Activated CD4-positive, alpha-beta T cell treated with anti-CD3 and anti-CD28 coated beads for 24 hours (primary cell): ENCODE measurements around the gene JMY.

Experiments
- DNase-seq, 2 donors: peaks; one replicate each; pipeline ENCODE4 v3.0.0-alpha.2; 2020; ENCODE audit warnings: low read depth in 2 of 2

The JMY gene

GRCh38 chr5:79287380-79287779 is 51.4 kb downstream of the JMY start:
- DNase-seq, result no peak

GRCh38 chr5:79287907-79288306 is 52.0 kb downstream of the JMY start:
- DNase-seq, result no peak

- no peak for DNase-seq
Measured at GRCh38 chr5:79295029-79295428, 59.1 kb downstream of the JMY start.

- DNase-seq, result no peak
Measured at GRCh38 chr5:79297661-79298060, 61.7 kb downstream of the JMY start.

- DNase-seq, result no peak
Measured at GRCh38 chr5:79301046-79301712, 65.2 kb downstream of the JMY start.

- no peak for DNase-seq
Measured at GRCh38 chr5:79302454-79302853, 66.5 kb downstream of the JMY start.

- no peak for DNase-seq
Measured at GRCh38 chr5:79305706-79306105, 69.8 kb downstream of the JMY start.

- DNase-seq, result no peak
Measured at GRCh38 chr5:79318935-79319614, 83.1 kb downstream of the JMY start.

GRCh38 chr5:79329453-79329852 is 93.5 kb downstream of the JMY start:
- DNase-seq, result no peak

- no peak for DNase-seq
Measured at GRCh38 chr5:79330071-79330470, 94.1 kb downstream of the JMY start.

GRCh38 chr5:79333852-79334557 is 98.1 kb downstream of the JMY start:
- no peak for DNase-seq

GRCh38 chr5:79346420-79346824 is 110.5 kb downstream of the JMY start:
- DNase-seq, result no peak

GRCh38 chr5:79349047-79349446 is 113.1 kb downstream of the JMY start:
- DNase-seq, result no peak

- no peak for DNase-seq
Measured at GRCh38 chr5:79349881-79350280, 114.0 kb downstream of the JMY start.

- no peak for DNase-seq
Measured at GRCh38 chr5:79357398-79357797, 121.5 kb downstream of the JMY start.
